Stimulated activated CD4-positive, alpha-beta T cell treated with anti-CD3 and anti-CD28 coated beads, Interleukin-12 subunit alpha, Interleukin-12 subunit beta, amount 100 ng/mL, for 48 hours (primary cell): ENCODE measurements around the gene RBMS3.
"Not testable (repeated sequence)": the region's sequence is repeated elsewhere in the genome, so short reads cannot be mapped to it uniquely, and the experiment has no call there.

ENCODE experiments used
- DNase-seq, 3 donors: peaks; one replicate each; pipeline ENCODE4 v3.0.0-alpha.2; 2020; ENCODE audit warnings: low read depth in 2 of 3, low spot score in 1 of 3

RBMS3 gene

DNA sequence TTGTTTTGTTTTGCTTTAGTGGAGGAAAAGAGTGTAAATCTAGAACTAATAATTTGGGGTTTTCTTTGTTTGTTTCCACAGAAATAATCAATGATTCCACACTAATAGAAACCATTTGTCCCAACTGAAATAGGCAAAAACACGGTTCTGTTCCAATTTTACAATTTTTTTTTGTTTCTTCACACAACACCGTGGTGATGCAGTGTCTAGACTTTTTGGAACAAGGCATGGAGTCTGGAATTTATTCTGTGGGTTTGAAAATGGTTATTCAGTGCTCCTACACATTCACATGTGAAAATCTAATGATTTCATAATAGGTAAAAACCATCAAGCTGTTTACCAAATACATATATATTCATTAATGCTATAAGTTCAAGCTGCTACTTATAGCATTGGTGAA lies 696.5 kb downstream of the RBMS3 start:
- no peak for DNase-seq

- no peak for DNase-seq
These were observed 697.2 kb downstream of the RBMS3 start for GRCh38 chr3:29978036-29978435.

DNA sequence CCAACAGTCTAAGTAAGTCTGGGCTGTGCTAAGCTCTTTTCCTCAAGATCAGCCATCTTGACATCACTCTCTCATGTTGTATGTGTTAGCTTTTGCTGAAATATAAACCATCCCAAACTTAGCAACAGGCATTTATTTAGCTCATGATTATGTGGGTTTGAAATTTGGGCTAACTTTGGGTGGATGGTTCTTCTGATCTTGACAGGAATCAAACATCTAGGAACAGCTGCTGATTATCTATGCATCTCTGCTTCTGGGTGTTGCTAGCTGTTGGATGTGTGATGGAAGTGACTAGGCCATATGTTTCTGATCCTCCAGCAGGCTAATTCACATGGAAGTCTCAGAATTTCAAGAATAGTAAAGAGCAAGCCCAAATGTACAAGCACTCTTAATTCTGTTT lies 710.3 kb downstream of the RBMS3 start:
- no peak for DNase-seq

- no peak for DNase-seq
These were observed 721.9 kb downstream of the RBMS3 start for GRCh38 chr3:30002797-30003196.

- no peak for DNase-seq
These were observed 722.9 kb downstream of the RBMS3 start for GRCh38 chr3:30003741-30004140.

GRCh38 chr3:30004481-30004880 lies 723.6 kb downstream of the RBMS3 start:
- DNase-seq = no peak

GRCh38 chr3:30006111-30006510 lies 725.2 kb downstream of the RBMS3 start:
- DNase-seq = no peak

GRCh38 chr3:30007668-30008067 lies 726.8 kb downstream of the RBMS3 start:
- no peak for DNase-seq

DNA sequence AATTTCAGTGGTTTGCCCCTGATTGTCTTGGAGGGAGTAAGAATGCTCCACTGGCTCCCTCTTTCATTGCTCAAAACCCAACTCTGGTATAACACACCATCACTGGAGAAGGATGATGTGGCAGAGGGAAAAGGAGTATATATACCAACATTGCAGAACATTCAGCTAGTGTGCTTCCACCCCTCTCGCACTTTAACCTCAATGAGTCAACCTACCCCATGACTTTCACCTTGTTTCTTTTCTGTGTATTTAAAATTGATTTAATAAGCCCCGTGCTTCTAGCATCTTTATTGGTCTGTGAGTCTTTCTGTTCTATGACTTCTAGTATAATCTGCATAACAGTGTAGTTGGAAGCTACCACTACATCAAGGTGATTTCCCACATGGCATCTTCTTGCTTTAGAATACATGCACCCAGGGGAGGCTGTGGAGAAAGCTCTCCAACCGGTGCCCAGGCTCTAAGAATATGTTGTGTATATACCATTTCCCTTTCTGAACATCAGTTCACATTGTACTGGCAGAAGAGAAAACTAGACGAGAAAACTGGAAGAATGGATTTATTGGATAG lies 730.4 kb downstream of the RBMS3 start:
- DNase-seq = no peak

GRCh38 chr3:30012941-30013543 lies 732.2 kb downstream of the RBMS3 start:
- DNase-seq = peak; percentile 10 to 41 (median 34)

GRCh38 chr3:30017901-30018300 lies 737.0 kb downstream of the RBMS3 start:
- no peak for DNase-seq

DNA sequence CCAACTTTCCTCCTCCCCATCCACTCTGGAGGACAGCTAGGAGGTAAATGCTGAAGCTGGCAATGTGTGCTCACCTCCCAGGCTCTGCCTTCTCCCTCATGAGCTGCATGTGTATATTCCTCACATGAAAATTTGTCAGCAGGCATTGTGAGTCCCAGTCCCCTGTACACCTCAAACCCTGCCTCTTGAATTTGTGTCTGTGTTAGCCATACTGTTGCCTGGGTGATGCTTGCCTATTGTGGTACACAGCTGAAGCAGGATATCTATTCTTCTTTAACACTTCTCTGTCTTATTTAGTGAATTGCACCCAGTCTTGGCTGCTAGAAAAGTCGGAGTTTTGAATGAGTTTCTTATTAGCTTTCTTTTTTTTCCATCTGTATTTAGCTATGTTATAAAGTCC lies 739.5 kb downstream of the RBMS3 start:
- DNase-seq = no peak

DNA sequence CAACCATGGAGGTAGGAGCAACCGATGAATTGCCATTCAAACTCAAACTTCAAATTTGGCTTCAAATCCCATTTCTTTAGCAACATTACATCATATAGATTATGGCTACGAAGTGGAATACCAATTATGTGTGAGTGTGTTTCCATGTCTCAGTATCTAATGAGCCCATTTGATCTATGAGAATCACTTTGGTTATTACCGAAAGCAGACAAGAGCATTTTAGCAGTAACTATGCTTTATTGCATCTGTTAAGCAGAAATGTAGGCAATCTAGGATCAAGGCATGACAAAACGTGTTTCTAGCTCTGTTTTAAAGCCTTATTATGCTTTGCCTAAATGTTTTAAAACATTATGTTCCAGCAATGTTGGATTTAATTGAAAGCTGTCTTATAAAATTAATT lies 743.6 kb downstream of the RBMS3 start:
- no peak for DNase-seq

DNA sequence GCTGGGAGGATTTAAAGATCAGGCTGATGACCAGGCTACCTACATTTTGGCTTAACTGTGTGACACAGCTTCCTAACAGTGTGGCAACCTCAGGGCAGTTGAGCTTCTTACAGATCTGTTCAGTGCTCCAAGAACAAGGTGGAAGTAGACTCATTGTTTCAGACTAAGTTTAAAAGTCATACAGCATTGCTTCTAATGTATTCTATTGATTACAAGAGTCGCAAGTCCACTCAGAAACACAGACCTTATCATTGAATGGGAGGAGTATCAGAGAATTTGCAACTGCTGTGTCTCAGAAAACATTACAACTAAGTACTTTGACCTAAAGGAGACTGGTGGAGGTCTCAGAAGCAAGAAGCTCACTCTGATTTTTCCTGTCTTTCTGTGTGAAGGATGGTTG lies 746.0 kb downstream of the RBMS3 start:
- no peak for DNase-seq

- DNase-seq = no peak
These were observed 753.5 kb downstream of the RBMS3 start for GRCh38 chr3:30034246-30034991.

DNA sequence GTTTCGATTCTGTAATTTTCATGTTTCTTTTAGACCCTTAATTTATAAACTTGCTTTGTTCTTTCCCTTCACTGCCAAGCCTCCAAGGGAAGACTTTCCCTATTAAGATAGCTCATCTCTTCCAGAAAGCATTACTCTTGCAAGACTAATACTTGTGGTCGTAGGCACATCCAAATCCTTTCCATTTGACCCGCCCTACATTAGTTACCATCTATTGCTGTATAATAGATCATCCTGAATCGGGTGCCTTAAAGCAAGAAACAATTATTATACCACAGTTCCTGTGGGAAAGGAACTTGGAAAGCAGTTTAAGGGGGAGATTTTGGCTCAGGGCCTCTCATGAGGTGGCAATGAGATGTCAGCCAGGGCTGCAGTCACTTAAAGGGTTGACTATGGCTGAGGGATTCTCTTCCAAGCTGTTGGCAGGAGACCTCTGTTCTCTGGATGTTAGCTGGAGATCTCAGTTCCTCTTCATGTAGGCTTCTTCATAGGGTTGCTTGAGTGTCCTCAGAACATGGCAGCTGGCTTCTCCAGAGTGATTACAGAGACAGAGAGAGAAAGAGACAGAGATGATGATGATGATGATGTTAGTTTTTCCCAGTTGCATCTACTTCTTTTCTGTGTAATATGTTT lies 755.2 kb downstream of the RBMS3 start:
- DNase-seq = no peak

- no peak for DNase-seq
These were observed 759.3 kb downstream of the RBMS3 start for GRCh38 chr3:30040126-30040525.

GRCh38 chr3:30041481-30041880 lies 760.6 kb downstream of the RBMS3 start:
- DNase-seq = not testable (repeated sequence)

DNA sequence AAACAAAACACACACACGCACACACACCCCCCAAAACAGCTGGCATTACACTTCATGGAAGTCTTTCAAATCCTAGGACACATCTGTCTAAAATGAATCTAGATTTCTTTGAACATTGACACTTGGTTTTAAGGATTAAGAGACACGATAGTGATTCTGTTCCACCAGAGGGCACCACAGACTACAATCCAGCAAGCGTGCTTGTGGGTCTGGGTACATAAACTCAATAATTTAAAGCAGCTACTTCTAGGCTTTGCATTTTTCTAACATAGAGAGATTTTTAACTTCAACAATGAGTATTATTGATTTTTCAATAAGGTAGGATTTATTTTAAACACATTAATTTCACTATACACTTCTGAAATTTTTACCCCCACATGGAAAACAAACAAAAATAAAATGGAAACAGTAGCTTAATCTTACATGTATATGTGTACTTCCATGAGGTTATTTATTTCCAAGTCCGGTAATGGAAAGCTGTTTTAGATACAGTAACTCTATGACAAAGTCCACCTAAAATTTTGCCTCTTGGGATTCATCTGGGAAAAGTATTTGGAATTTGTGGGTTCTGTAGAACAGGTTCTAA lies 761.5 kb downstream of the RBMS3 start:
- DNase-seq = peak; percentile 29 to 49 (median 40)

DNA sequence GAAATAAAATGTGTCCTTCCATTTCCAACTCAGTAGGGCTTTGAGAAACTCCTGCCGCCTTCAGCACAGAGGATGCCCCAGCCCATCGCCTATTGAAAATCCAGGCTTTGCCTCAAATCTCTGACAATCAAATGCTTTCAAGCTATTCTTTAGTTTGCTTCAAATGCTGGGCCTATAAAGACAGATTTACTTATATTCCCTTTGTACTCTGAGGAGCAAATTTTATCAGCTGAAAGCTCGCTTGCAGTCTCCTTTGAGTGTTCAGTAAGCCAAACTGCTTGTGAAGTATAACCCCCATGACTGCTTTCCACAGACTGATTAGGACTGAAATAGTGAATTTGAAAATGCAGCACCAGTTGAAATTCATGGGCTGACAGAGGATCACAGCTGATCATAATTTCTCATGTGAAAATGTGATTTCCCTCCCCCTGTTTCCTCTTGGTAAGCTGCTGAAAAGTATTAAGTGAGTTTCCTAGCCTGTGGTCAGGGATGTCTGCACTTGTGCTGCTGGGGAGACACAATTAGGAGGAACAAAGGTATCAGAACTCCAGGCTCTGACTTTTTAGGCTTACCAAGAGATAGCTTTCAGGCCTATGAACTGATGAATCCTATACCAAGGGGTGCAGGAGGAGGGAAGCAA lies 762.2 kb downstream of the RBMS3 start:
- no peak for DNase-seq

DNA sequence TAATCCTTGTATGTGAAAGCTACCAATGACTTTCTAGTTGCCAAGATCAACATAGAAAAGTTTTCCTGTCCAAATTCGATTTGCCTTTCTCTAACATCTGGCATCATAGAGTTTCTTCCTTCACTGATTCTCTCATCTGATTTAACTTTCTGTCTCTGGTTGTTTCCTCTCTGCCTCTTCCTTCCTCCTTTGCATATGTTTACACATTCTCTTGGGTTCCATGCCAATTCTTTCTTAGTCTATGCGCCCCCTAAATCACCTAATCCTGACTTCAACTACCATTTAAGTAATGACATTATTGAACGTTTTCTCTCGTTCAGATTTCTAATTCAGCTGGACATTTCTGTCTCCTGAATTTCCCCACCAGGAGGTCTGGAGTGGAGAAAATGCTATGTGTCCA lies 763.6 kb downstream of the RBMS3 start:
- no peak for DNase-seq
